Measurements from ENCODE around the gene C18orf63. TPM values are rescaled to one million over a fixed set of nuclear protein-coding genes. Genes with fewer than 3 reads are reported as not detected.

Gene C18orf63
- total RNA-seq, 2 donors from 2014 or later = not detected

GRCh38 chr18:74402806-74403433, 87.3 kb downstream of the C18orf63 start:
- H3K9me3 ChIP-seq = no peaks in the 10 kb centered on the region
- intact Hi-C loops (cut with DNase I) = no loop called here
- ATAC-seq = no peak

GRCh38 chr18:74407888-74408287, 92.2 kb downstream of the C18orf63 start:
- intact Hi-C loops (cut with DNase I) = no loop called here
- Histone ChIP-seq H3K4me3 (no peak overlapping the region), H3K27me3 (no peaks in the 10 kb centered on the region), H3K4me1 (no peaks in the 10 kb centered on the region), H3K27ac (no peak overlapping the region), H3K9me3 (no peaks in the 10 kb centered on the region), H3K36me3 (replicated peaks in 1 of 2; ENCODE audit: insufficient read depth in 1 of 2, low read depth in 2 of 2) (no peaks in the 10 kb centered on the region)
- ATAC-seq (no peak), DNase-seq (no peak)
- 13 to 20% methylated on average over 2 of the region's 2 CpGs for WGBS, 2 donors
- no peak for TF ChIP-seq POLR2A (IDR thresholded peaks at IDR 0.05)
- no peak for TF ChIP-seq CTCF (IDR thresholded peaks at IDR 0.05)

More at GRCh38 chr18:74402806-74403433, 87.3 kb downstream of the C18orf63 start:
- no peaks in the 10 kb centered on the region for H3K4me1 ChIP-seq
- no peak overlapping the region for H3K4me3 ChIP-seq
- no peak for DNase-seq
- H3K27ac ChIP-seq = no peak overlapping the region
- TF ChIP-seq POLR2A (IDR thresholded peaks at IDR 0.05) (no peak), CTCF (IDR thresholded peaks at IDR 0.05) (no peak)
- H3K27me3 ChIP-seq = no peaks in the 10 kb centered on the region
- 88 to 91% methylated on average over 8 to 9 of the region's 9 CpGs for WGBS, 2 donors
- H3K36me3 ChIP-seq (replicated peaks in 1 of 2; ENCODE audit: insufficient read depth in 1 of 2, low read depth in 2 of 2) = no peaks in the 10 kb centered on the region

Other genes starting within 250 kb of the C18orf63 start
- 1 to 10 TPM; 1.0 to 3.3 TPM for gene FBXO15, start 168.0 kb upstream of the C18orf63 start, total RNA-seq
- gene TIMM21, start 167.3 kb upstream of the C18orf63 start, total RNA-seq = 10 to 100 TPM in 1 of 2 donors, 1 to 10 TPM in 1; 3.9 to 23.1 TPM
- gene CYB5A, start 23.9 kb upstream of the C18orf63 start, total RNA-seq = 100 to 1,000 TPM; 209 to 264 TPM
- gene DIPK1C, start 141.5 kb downstream of the C18orf63 start, total RNA-seq = not detected
- 100 to 1,000 TPM in 1 of 2 donors, 10 to 100 TPM in 1; 83.0 to 145 TPM for gene CNDP2, start 180.5 kb downstream of the C18orf63 start, total RNA-seq
- gene CNDP1, start 218.7 kb downstream of the C18orf63 start, total RNA-seq = under 1 TPM in 1 of 2 donors, not detected in 1; under 0.01 TPM